ENCODE measurements around the gene ATP6V1B1.

DNA sequence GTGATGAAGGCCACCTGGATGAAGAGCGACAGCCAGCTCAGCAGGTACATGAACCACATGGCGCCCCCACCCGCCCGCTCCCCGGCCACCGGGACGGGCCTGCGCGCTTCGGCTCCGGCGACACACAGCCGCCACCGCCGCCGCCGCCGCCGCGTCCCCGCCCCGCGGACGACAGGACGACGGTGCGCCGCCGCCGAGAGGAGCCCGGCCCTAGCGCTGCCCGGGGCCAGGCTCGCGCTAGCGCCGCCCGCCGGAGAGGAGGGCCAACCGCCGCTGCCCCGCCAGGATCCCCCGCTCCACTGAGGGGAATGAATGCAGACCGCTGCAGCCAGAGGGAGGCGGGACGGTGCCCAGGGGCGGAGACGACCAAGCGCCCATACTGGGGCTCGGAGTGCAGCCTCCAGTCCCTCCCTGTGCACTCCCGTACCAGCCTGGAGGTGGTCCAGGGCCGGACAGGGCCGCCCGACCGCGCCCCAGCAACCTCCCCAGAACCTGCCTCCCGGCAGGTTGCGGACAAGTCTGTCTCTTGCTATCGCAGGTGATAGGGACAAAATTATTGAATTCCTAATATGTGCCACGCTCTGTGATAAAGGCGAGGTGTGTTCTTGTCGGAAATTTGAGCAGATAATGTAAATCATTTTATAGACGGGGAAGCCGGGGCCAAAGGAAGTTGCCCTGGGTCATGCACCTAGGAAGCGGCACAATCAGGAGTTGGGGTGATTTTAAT is 59.2 kb downstream of the ATP6V1B1 start, which contains the start of gene TEX261:
- TF ChIP-seq, protein P1, sequence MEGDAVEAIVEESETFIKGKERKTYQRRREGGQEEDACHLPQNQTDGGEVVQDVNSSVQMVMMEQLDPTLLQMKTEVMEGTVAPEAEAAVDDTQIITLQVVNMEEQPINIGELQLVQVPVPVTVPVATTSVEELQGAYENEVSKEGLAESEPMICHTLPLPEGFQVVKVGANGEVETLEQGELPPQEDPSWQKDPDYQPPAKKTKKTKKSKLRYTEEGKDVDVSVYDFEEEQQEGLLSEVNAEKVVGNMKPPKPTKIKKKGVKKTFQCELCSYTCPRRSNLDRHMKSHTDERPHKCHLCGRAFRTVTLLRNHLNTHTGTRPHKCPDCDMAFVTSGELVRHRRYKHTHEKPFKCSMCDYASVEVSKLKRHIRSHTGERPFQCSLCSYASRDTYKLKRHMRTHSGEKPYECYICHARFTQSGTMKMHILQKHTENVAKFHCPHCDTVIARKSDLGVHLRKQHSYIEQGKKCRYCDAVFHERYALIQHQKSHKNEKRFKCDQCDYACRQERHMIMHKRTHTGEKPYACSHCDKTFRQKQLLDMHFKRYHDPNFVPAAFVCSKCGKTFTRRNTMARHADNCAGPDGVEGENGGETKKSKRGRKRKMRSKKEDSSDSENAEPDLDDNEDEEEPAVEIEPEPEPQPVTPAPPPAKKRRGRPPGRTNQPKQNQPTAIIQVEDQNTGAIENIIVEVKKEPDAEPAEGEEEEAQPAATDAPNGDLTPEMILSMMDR (IDR thresholded peaks at IDR 0.05), result peak in 2 of 3 experiments; percentile 39 to 44
- TF ChIP-seq POLR2A (IDR thresholded peaks at IDR 0.05), result peak in 1 of 2 donors; percentile 36
